WI38 (cell line): ENCODE data around the gene MAN1C1.

Source experiments
- H3K4me3 ChIP-seq: 2 replicates; pipeline ENCODE4 v1.5.1; 2011; ENCODE audit warnings: low read depth, mild to moderate bottlenecking, control low read depth, low read length
- CTCF ChIP-seq: IDR thresholded peaks from 2 replicates; pipeline ENCODE4 v1.5.1; 2012; ENCODE audit warnings: low read depth, mild to moderate bottlenecking, control low read depth, low read length

Gene MAN1C1

GRCh38 chr1:25724966-25725365 lies 108.4 kb downstream of the MAN1C1 start:
- no peak overlapping the region for H3K4me3 ChIP-seq
- TF ChIP-seq CTCF = no peak

- H3K4me3 ChIP-seq = no peak overlapping the region
- no peak for TF ChIP-seq CTCF
These were observed 108.9 kb downstream of the MAN1C1 start for GRCh38 chr1:25725482-25725881.

- no peak overlapping the region for H3K4me3 ChIP-seq
- no peak for TF ChIP-seq CTCF
These were observed 110.5 kb downstream of the MAN1C1 start for GRCh38 chr1:25727088-25727487.

- no peak for TF ChIP-seq CTCF
- no peak overlapping the region for H3K4me3 ChIP-seq
These were observed 111.2 kb downstream of the MAN1C1 start for GRCh38 chr1:25727635-25728286.

- TF ChIP-seq CTCF = no peak
- H3K4me3 ChIP-seq = no peak overlapping the region
These were observed 111.8 kb downstream of the MAN1C1 start for GRCh38 chr1:25728301-25728935.

- no peak overlapping the region for H3K4me3 ChIP-seq
- no peak for TF ChIP-seq CTCF
These were observed 112.5 kb downstream of the MAN1C1 start for GRCh38 chr1:25729045-25729444.

- TF ChIP-seq CTCF = no peak
These were observed 113.4 kb downstream of the MAN1C1 start for GRCh38 chr1:25729790-25730644.

More at GRCh38 chr1:25729790-25730644, 113.4 kb downstream of the MAN1C1 start:
- no peak overlapping the region for H3K4me3 ChIP-seq
